ENCODE results near the gene HNRNPA2B1.
A peak's percentile ranks its signal among the peaks of the same experiment; 100 is the strongest.
"Not testable (repeated sequence)": the region's sequence is repeated elsewhere in the genome, so short reads cannot be mapped to it uniquely, and the experiment has no call there.

Gene HNRNPA2B1

DNA sequence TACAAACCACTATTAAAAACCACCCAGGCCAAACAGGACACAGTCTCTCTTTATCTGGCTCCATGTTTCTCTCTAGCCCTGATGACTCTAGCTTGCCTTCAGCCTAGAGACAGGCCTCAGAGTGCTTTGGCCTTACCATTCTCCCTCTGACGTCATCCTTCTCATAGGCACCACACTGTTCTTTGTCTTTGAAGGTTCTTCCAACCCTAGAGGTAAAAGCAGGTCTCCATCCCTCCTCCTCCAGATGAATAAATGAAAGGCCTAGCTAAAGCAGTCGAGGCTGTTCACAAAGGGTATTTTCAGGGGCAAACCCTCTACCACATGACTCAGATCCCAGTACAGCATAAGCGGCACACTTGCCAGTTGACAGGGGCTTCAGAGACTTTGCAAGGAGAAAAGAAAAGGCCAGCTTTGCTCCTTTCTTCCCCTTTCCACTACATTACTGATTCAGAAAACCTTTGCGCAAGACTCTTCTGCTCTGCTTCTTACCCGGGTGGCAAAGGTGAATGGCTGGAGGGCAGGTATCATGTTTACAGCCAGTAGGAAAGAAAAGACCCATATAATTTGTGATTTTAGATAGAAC, 33.8 kb downstream of the HNRNPA2B1 start:
- DNase-seq (ENCODE audit: low read depth, low spot score) = no peak

GRCh38 chr7:26165950-26166683, 34.4 kb downstream of the HNRNPA2B1 start:
- no peak for DNase-seq (ENCODE audit: low read depth, low spot score)

DNA sequence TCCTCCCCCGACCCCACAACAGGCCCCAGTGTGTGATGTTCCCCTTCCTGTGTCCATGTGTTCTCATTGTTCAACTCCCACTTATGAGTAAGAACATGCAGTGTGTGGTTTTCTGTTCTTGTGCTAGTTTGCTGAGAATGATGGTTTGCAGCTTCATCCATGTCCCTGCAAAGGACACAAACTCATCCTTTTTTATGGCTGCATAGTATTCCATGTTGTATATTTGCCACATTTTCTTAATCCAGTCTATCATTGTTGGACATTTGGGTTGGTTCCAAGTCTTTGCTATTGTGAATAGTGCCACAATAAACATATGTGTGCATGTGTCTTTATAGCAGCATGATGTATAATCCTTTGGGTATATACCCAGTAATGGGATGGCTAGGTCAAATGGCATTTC, 36.7 kb downstream of the HNRNPA2B1 start:
- not testable (repeated sequence) for DNase-seq (ENCODE audit: low read depth, low spot score)

GRCh38 chr7:26162431-26162830, 38.1 kb downstream of the HNRNPA2B1 start:
- no peak for DNase-seq (ENCODE audit: low read depth, low spot score)

- no peak for DNase-seq (ENCODE audit: low read depth, low spot score)
These were observed 39.6 kb downstream of the HNRNPA2B1 start for GRCh38 chr7:26160896-26161295.

- DNase-seq (ENCODE audit: low read depth, low spot score) = no peak
These were observed 41.3 kb downstream of the HNRNPA2B1 start for GRCh38 chr7:26159243-26159642.

GRCh38 chr7:26157520-26158105, 42.9 kb downstream of the HNRNPA2B1 start:
- no peak for DNase-seq (ENCODE audit: low read depth, low spot score)

DNA sequence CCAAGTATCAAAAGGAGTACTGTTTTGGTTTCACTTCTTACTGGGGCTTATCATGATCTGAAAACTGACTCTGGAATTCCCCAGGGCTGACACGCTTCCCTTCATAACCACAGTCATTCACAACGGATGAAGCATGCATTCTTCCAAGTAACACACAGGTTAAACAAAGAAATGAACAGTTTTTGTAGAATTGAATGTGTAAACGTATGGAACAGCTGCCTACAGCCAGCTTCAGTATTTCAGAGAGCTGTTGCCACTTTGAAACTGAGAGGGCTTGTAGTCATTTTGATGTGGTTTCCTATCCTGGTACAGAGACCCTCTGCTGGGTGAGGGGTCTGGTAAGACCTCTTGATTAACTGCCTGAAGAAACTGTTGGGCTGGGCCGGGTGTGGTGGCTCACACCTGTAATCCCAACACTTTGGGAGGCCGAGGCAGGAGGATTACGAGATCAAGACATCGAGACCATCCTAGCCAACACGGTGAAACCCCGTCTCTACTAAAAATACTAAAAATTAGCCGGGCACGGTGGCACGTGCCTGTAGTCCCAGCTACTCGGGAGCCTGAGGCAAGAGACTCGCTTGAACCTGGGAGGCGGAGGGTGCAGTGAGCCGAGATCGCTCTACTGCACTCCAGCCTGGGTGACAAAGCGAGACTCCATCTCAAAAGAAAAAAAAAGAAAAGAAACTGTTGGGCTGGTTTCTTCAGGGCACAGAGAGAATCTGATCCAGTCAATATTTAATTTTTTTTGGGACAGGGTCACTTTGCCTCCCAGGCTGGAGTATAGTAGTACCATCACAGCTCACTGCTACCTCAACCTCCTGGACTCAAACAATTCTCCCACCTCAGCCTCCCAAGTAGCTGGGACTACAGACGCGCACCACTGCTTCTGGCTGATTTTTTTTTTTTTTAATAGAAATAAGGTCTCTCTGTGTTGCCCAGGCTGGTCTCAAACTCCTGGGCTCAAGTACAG, 43.8 kb downstream of the HNRNPA2B1 start:
- DNase-seq (ENCODE audit: low read depth, low spot score) = peak; percentile 43

DNA sequence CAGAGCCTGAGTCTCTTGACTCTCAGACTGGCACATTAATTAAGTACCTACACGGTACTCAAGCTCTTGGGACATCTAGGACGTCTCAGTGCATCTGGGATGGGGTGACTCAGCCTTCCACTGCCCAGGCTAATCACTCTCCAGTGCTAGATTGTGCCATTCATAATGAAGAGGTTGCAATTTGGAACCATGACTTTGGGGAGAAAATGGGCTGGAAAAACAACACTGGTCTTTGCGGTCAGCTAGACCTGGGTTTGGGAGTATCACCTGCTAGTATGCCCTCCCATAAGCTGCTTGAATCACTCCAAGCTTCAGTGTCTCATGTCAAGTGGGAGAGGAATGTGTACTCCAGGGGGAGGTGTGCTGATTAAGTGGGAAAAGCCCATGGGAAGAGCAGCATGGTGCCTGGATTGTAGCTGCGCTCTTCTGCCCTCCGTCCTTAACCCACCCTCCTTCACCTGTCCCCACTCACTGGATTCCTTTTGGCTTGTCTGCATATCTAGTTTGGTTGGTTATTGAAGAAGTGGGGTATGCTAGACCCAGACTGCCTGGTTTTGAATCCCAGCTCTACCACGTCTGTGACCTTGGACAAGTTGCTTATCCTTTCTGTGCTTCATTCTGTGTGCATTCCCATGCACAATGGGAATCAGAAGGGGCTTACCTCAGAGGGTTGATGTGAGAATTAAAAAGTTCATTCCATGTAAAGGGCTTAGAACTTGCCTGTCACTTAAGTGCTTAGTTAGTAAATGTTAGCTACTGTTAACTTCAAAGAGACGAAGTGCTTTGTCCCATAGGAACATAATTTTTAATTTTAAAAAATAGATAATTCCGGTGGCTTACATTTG, 44.8 kb downstream of the HNRNPA2B1 start:
- no peak for DNase-seq (ENCODE audit: low read depth, low spot score)

DNA sequence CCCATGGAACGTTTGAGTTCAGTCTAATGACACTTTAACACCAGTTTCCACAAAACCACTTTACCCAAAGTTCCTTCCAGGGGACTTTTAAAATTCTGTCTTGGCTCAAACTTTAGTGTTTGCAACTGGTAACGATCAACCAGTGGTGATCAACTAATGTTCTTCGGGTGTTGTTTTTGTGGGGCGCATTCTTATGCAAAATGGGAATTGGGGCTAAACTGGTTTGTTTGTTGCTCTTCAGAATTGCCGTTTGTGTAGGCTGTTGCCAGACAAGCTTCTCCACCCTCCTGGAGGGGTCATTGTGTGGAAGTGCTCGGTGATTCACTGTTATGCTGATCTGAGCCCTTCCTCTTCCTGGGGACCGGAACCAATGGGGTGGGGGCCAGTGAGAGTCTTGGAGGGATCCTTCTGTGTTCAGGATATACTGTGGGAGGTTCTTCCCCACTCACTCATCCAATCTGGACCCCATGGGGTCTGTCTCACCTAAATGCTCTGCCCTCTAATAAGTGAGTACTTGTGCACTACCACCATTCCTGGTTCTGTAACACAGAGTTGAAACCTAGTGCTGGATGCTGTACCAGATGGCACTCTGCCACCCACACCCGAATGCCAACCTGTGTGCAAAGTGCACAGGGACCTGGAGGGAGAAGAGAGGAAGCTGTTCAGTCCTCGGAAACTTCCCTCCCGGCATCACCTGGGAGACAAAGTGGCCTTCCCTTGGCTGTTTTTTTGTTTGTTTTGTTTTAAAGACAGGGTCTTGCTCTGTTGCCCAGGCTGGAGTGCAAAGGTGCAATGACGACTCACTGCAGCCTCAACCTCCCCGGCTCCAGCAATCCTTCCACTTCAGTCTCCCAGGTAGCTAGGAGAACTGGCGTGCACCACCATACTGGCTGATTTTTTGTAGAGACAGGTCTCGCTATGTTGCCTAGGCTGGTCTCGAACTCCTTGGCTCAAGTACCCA, 46.4 kb downstream of the HNRNPA2B1 start:
- no peak for DNase-seq (ENCODE audit: low read depth, low spot score)

- DNase-seq (ENCODE audit: low read depth, low spot score) = no peak
These were observed 47.2 kb downstream of the HNRNPA2B1 start for GRCh38 chr7:26153241-26153822.

- not testable (repeated sequence) for DNase-seq (ENCODE audit: low read depth, low spot score)
These were observed 47.7 kb downstream of the HNRNPA2B1 start for GRCh38 chr7:26152782-26153240.

- DNase-seq (ENCODE audit: low read depth, low spot score) = peak; percentile 69
These were observed 48.4 kb downstream of the HNRNPA2B1 start, which contains the start of gene NFE2L3 for GRCh38 chr7:26151953-26152781. TSS of gene NFE2L3 (plus strand) at chr7:26152198. CDS start at chr7:26152499, 301 bp downstream.

DNA sequence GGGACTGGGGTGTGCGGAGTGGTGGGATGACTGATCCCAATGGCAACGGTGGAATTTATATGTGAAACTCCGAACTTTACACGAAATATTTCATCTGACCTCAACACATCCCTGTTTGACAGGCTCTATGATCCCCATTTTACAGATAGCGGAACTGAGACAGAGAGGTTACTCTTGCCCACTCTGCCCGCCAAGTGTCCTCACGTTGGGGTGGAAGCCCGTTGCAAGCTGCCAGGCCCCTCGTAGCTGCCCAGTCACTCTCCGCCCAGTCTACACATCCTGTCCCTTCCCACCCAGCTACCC, 48.9 kb downstream of the HNRNPA2B1 start:
- no peak for DNase-seq (ENCODE audit: low read depth, low spot score)

DNA sequence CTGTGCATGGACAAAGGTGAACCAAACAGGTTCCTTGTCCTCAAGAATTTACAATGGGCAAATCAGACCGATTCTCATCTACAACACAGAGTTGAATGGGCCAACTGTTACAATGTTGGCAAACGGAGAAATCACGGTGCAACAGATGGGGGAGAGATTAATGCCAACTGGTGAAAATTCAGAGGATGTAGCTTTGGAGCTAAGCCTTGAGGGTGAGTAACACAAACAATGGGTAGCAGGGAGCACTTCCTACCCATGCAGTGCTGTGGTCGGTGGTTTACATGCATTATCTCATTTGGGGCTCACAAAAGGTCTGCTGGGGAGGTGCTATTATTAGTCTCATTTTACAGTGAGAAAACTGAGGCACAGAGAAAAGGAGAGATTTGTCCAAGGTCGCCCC, 49.5 kb downstream of the HNRNPA2B1 start:
- DNase-seq (ENCODE audit: low read depth, low spot score) = no peak

DNA sequence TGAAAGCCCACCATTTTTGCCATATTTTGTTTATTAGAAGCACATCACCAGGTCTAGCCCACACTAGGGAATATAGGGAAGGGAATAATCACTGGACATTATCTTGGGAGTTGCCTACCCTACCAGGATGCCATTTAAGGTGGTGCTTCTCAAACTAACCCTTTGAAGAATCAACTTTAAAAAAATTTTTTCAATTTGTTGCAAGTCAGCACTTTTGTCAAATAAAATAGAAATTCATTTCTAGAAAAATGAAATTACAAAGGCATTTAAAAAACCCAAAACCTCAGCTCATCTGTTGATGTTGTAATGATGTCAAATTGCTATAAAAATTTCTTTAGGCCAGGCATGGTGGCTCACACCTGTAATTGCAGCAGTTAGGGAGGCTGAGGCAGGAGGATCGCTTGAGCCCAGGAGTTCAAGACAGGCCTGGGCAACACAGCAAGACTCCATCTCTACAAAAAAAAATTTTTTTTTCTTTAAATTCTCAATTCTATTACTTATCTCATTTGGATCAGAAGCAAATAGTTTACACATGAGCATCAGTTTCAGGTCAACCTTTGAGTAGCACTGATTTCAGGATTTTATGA, 51.1 kb downstream of the HNRNPA2B1 start:
- DNase-seq (ENCODE audit: low read depth, low spot score) = no peak

DNA sequence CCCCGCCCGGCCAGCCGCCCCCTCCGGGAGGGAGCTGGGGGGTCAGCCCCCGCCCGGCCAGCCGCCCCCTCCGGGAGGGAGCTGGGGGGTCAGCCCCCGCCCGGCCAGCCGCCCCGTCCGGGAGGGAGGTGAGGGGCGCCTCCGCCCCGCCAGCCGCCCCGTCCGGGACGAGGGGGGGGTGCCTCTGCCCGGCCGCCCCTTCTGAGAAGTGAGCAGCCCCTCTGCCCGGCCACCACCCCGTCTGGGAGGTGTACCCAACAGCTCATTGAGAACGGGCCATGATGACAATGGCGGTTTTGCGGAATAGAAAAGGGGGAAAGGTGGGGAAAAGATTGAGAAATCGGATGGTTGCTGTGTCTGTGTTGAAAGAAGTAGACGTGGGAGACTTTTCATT, 52.2 kb downstream of the HNRNPA2B1 start:
- DNase-seq (ENCODE audit: low read depth, low spot score) = not testable (repeated sequence)
